HCT116 (cell line): ENCODE measurements around the gene IL32. TPM values are rescaled to one million over a fixed set of nuclear protein-coding genes. Genes with fewer than 3 reads are reported as not detected.
A peak's percentile ranks its signal among the peaks of the same experiment; 100 is the strongest.

Source experiments
- ATAC-seq: fragments of 200-7000 bp; cut with Tn5 transposase; 2 replicates; pipeline ENCODE4 v1.9.1; 2020; ENCODE audit warnings: mild to moderate bottlenecking, moderate library complexity
- BruUV-seq: library from RNA; stranded (reverse); fragments of 400-500 nt; replicated peaks from 2 replicates; lab custom pipeline; 2021; lab: Mats Ljungman, UMichigan
- CTCF ChIA-PET: fragments of 300-600 bp; sonication (Branson Sonifier 250); formaldehyde crosslinking; loops from one replicate; lab custom pipeline; 2021; ENCODE audit warnings: antibody characterized with exemption; lab: Charles Lee
- POLR2A ChIA-PET: fragments of 300-600, 350-600 bp; sonication (Branson Sonifier 250); formaldehyde crosslinking; loops from one replicate; lab custom pipeline; 2021; ENCODE audit warnings: antibody characterized with exemption; lab: Charles Lee
- RAD21 ChIA-PET, 2 experiments: fragments of 300-600 bp; sonication (Branson Sonifier 250); formaldehyde crosslinking; loops; one replicate each; lab custom pipeline; 2023; ENCODE audit warnings: low total read pairs in 2 of 2; ENCODE audit not compliant: uncharacterized antibody in 2 of 2, unreplicated experiment in 2 of 2, low non-redundant PET in 1 of 2; lab: Charles Lee
- DNase-seq: peaks from one replicate; pipeline ENCODE4 v3.0.0-alpha.2; 2010; ENCODE audit warnings: low read depth, low spot score
- H2AFZ ChIP-seq: fragments of 200-600 bp; shearing (Covaris generic), sonication (generic); 2 replicates; pipeline ENCODE4 v1.6.1; 2017; ENCODE audit warnings: low read depth, mixed run types, mixed read lengths, antibody characterized with exemption, low read length; ENCODE audit not compliant: poor library complexity, severe bottlenecking
- H3K27ac ChIP-seq: 2 replicates; pipeline ENCODE4 v1.5.1; 2012; ENCODE audit warnings: low read depth, low read length
- H3K27me3 ChIP-seq: fragments of 200-600 bp; sonication (generic); 2 replicates; pipeline ENCODE4 v1.6.1; 2016; ENCODE audit warnings: mixed run types, low read length, mixed read lengths; ENCODE audit not compliant: insufficient read depth
- H3K36me3 ChIP-seq, 2 experiments: fragments of 200-500 bp in 1 of 2; fragments of 200-600 bp in 1 of 2; sonication (Bioruptor generic) in 1 of 2; sonication (generic) in 1 of 2; 2 replicates each; pipeline versions ENCODE4 v1.5.1 to v1.6.1; 2014 to 2016; ENCODE audit warnings: low read length in 2 of 2, inconsistent platforms in 1 of 2, mixed read lengths in 1 of 2, mixed run types in 1 of 2; ENCODE audit not compliant: insufficient read depth in 2 of 2, control insufficient read depth in 1 of 2
- H3K4me1 ChIP-seq, 2 experiments: fragments of 200-600 bp in 1 of 2; sonication (generic) in 1 of 2; 2 replicates each; pipeline versions ENCODE4 v1.5.1 to v1.6.1; 2012 to 2017; ENCODE audit warnings: low read length in 2 of 2, inconsistent platforms in 1 of 2, mild to moderate bottlenecking in 1 of 2, mixed read lengths in 1 of 2, mixed run types in 1 of 2, moderate library complexity in 1 of 2; ENCODE audit not compliant: insufficient read depth in 2 of 2, control insufficient read depth in 1 of 2
- H3K4me2 ChIP-seq: fragments of 200-600 bp; sonication (generic); 2 replicates; pipeline ENCODE4 v1.6.1; 2017; ENCODE audit warnings: mixed run types, low read length, mixed read lengths
- H3K4me3 ChIP-seq, 2 experiments: fragments of 200-600 bp in 1 of 2; sonication (generic) in 1 of 2; replicated peaks in 1 of 2; 2 replicates each; pipeline ENCODE4 v1.5.1; 2011 to 2016; ENCODE audit warnings: low read length in 2 of 2, control low read depth in 1 of 2, low read depth in 1 of 2, mild to moderate bottlenecking in 1 of 2, mixed read lengths in 1 of 2, mixed run types in 1 of 2
- H3K79me2 ChIP-seq: fragments of 200-600 bp; sonication (generic); 2 replicates; pipeline ENCODE4 v1.6.1; 2017; ENCODE audit warnings: mild to moderate bottlenecking, mixed run types, low read length, moderate library complexity, mixed read lengths; ENCODE audit not compliant: insufficient read depth
- H3K9ac ChIP-seq: fragments of 200-600 bp; sonication (generic); 2 replicates; pipeline ENCODE4 v1.6.1; 2016; ENCODE audit warnings: low read length, mixed read lengths
- H3K9me2 ChIP-seq: fragments of 200-600 bp; sonication (generic), shearing (Covaris generic); 2 replicates; pipeline ENCODE4 v1.6.1; 2017; ENCODE audit warnings: mixed run types, mild to moderate bottlenecking, moderate library complexity; ENCODE audit not compliant: insufficient read depth
- H3K9me3 ChIP-seq, 2 experiments: fragments of 200-500 bp in 1 of 2; fragments of 200-600 bp in 1 of 2; sonication (Bioruptor generic) in 1 of 2; sonication (generic) in 1 of 2; 2 replicates each; pipeline ENCODE4 v1.6.1; 2014 to 2017; ENCODE audit warnings: low read length in 2 of 2, mixed read lengths in 2 of 2, inconsistent platforms in 1 of 2, low read depth in 1 of 2, mild to moderate bottlenecking in 1 of 2, mixed run types in 1 of 2, moderate library complexity in 1 of 2; ENCODE audit not compliant: control insufficient read depth in 1 of 2, insufficient read depth in 1 of 2
- H4K20me1 ChIP-seq: fragments of 200-600 bp; sonication (generic), shearing (Covaris generic); 2 replicates; pipeline ENCODE4 v1.6.1; 2017; ENCODE audit warnings: mixed run types, mild to moderate bottlenecking, moderate library complexity; ENCODE audit not compliant: insufficient read depth
- EGR1 ChIP-seq: IDR thresholded peaks from 2 replicates; pipeline ENCODE4 v1.6.1; 2012; ENCODE audit warnings: low read depth
- ELF1 ChIP-seq: IDR thresholded peaks from 2 replicates; pipeline ENCODE4 v1.6.1; 2012; ENCODE audit warnings: low read depth, borderline replicate concordance
- EZH2 ChIP-seq: fragments of 200-600 bp; sonication (generic); IDR thresholded peaks from 2 replicates; pipeline ENCODE4 v1.6.1; 2017; ENCODE audit warnings: antibody characterized with exemption, mixed run types
- EZH2phosphoT487 ChIP-seq: fragments of 200-600 bp; IDR thresholded peaks from 2 replicates; pipeline ENCODE4 v1.6.1; 2018; ENCODE audit warnings: antibody characterized with exemption, borderline replicate concordance
- FOSL1 ChIP-seq: IDR thresholded peaks from 2 replicates; pipeline ENCODE4 v1.6.1; 2012; ENCODE audit warnings: low read depth
- JUND ChIP-seq: IDR thresholded peaks from 2 replicates; pipeline ENCODE4 v1.6.1; 2012
- MAX ChIP-seq: IDR thresholded peaks from 2 replicates; pipeline ENCODE4 v1.6.1; 2012
- POLR2A ChIP-seq: IDR thresholded peaks from 2 replicates; pipeline ENCODE4 v1.7.0; 2011; ENCODE audit warnings: borderline replicate concordance; ENCODE audit not compliant: insufficient read depth, insufficient read length; ENCODE audit errors: extremely low read depth
- POLR2AphosphoS5 ChIP-seq: IDR thresholded peaks from 2 replicates; pipeline ENCODE4 v1.6.1; 2011; ENCODE audit warnings: mild to moderate bottlenecking, low read depth, low read length, moderate library complexity
- RAD21 ChIP-seq: IDR thresholded peaks from 2 replicates; pipeline ENCODE4 v1.6.1; 2012; ENCODE audit warnings: low read depth, mild to moderate bottlenecking
- SIN3A ChIP-seq: IDR thresholded peaks from 2 replicates; pipeline ENCODE4 v1.6.1; 2012; ENCODE audit warnings: low read depth
- SRF ChIP-seq: IDR thresholded peaks from 2 replicates; pipeline ENCODE4 v1.6.1; 2012; ENCODE audit warnings: low read depth
- YY1 ChIP-seq: IDR thresholded peaks from 2 replicates; pipeline ENCODE4 v1.6.1; 2011; ENCODE audit warnings: low read length, low read depth, moderate library complexity, mild to moderate bottlenecking; ENCODE audit not compliant: insufficient replicate concordance; ENCODE audit errors: extremely low read depth
- ZBTB33 ChIP-seq: IDR thresholded peaks from 2 replicates; pipeline ENCODE4 v1.6.1; 2011; ENCODE audit warnings: mild to moderate bottlenecking, low read length, moderate library complexity; ENCODE audit not compliant: insufficient replicate concordance; ENCODE audit errors: extremely low read depth
- ZFX ChIP-seq: fragments of 450-650 bp; IDR thresholded peaks from 2 replicates; pipeline ENCODE4 v1.6.1; 2017
- ZNF274 ChIP-seq: fragments of 200-500 bp; sonication (Bioruptor generic); IDR thresholded peaks from 2 replicates; pipeline ENCODE4 v1.6.1; 2014; ENCODE audit warnings: mild to moderate bottlenecking, low read depth, low read length, inconsistent platforms
- intact Hi-C: fragments of 100-400 bp; cut with micrococcal nuclease; formaldehyde crosslinking; loops from 2 replicates; pipeline ENCODE4 v1.10.0; 2022
- total RNA-seq: library from RNA; stranded (reverse); gene quantifications from one replicate; pipeline ENCODE4 v1.2.1, GENCODE V29; 2021; ENCODE audit not compliant: unreplicated experiment
- TF ChIP-seq, protein P1 (sequence below), 3 experiments: fragments of 200-600 bp in 1 of 3; sonication (generic) in 1 of 3; IDR thresholded peaks in 2 of 3; conservative IDR thresholded peaks in 1 of 3; 2 replicates each; pipeline ENCODE4 v1.5.1; 2012 to 2017; ENCODE audit warnings: low read depth in 2 of 3, low read length in 2 of 3, antibody characterized with exemption in 1 of 3, borderline replicate concordance in 1 of 3, control low read depth in 1 of 3, mild to moderate bottlenecking in 1 of 3, mixed read lengths in 1 of 3, mixed run types in 1 of 3, moderate library complexity in 1 of 3; ENCODE audit not compliant: insufficient read depth in 1 of 3

The IL32 gene
- total RNA-seq, 1 experiment from 2014 or later: 13.7 TPM

DNA sequence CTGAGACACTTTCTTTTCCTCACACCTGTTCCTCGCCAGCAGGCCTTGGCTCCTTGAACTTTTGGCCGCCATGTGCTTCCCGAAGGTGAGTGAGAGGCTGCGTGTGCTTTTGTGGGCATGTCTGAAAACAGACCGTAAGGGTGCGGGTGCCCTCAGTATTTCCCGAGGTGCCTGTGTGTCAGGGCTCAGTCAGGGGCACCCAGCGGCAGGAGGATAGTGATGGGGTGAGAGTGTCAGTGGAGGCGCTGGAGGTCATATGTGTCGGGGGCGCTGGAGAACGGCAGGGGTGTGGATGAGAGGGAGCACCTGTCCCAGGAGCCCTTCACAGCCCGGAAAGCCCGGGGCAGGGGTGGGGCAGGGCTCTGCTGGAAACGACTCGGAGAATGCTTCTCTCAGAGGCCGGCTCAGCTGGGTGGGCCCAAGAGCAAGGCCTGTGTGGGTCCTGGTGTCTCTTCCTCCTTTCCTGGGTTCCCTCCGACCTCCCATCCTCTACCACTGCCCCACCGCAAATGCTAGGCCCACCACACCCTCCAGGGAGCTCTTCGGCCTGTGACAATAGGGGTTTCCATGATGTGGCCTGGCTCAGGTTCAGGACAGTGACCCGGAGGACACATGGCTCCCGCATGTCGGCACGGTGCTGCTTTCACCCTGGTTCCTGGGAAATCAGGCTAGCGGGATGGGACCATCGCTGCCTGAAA, 451 bp downstream of the IL32 start:
- POLR2A ChIA-PET: no interaction called here
- RAD21 ChIA-PET: no interaction called here
- Histone ChIP-seq H3K79me2 (no peaks in the 10 kb centered on the region), H2AFZ (no peak overlapping the region), H3K27me3 (no peaks in the 10 kb centered on the region), H3K36me3 (no peaks in the 10 kb centered on the region), H3K27ac (no peak overlapping the region; the same call in 1 of the 2 replicates), H4K20me1 (no peaks in the 10 kb centered on the region), H3K9me2 (no peaks in the 10 kb centered on the region), H3K4me2 (peak overlapping the region; percentile 3; the same call in 1 of the 2 replicates), H3K9me3 (no peaks in the 10 kb centered on the region), H3K4me1 (peaks cover 0 to 13% of the 10 kb centered on the region in 2 experiments; a peak in 1 of 4 replicates), H3K9ac (peak overlapping the region; percentile 17; the same call in 1 of the 2 replicates), H3K4me3 (peak overlapping the region; percentile 6 to 18; a peak in 2 of 4 replicates)
- TF ChIP-seq ELF1: no peak
- TF ChIP-seq SRF: no peak
- TF ChIP-seq ZFX: no peak
- TF ChIP-seq POLR2A: no peak
- TF ChIP-seq RAD21: no peak
- no peak for TF ChIP-seq EZH2
- no peak for TF ChIP-seq FOSL1
- TF ChIP-seq, protein P1, sequence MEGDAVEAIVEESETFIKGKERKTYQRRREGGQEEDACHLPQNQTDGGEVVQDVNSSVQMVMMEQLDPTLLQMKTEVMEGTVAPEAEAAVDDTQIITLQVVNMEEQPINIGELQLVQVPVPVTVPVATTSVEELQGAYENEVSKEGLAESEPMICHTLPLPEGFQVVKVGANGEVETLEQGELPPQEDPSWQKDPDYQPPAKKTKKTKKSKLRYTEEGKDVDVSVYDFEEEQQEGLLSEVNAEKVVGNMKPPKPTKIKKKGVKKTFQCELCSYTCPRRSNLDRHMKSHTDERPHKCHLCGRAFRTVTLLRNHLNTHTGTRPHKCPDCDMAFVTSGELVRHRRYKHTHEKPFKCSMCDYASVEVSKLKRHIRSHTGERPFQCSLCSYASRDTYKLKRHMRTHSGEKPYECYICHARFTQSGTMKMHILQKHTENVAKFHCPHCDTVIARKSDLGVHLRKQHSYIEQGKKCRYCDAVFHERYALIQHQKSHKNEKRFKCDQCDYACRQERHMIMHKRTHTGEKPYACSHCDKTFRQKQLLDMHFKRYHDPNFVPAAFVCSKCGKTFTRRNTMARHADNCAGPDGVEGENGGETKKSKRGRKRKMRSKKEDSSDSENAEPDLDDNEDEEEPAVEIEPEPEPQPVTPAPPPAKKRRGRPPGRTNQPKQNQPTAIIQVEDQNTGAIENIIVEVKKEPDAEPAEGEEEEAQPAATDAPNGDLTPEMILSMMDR (IDR thresholded peaks at IDR 0.05 in 2 of 3, conservative IDR thresholded peaks at IDR 0.05 in 1 of 3; ENCODE audit: borderline replicate concordance in 1 of 3, insufficient read depth in 1 of 3, low read depth in 2 of 3, low read length in 2 of 3): no peak
- TF ChIP-seq ZNF274: no peak
- TF ChIP-seq MAX: no peak
- TF ChIP-seq ZBTB33: no peak
- TF ChIP-seq SIN3A: no peak
- no peak for TF ChIP-seq POLR2AphosphoS5
- no peak for TF ChIP-seq EGR1
- no peak for TF ChIP-seq EZH2phosphoT487
- TF ChIP-seq YY1: no peak
- TF ChIP-seq JUND: no peak
- intact Hi-C loops: no loop called here
- ATAC-seq (no peak), DNase-seq (no peak)
- no TSS peak for BruUV-seq
- CTCF ChIA-PET: no interaction called here
